ENCODE results near the gene ITPR1.

DNA sequence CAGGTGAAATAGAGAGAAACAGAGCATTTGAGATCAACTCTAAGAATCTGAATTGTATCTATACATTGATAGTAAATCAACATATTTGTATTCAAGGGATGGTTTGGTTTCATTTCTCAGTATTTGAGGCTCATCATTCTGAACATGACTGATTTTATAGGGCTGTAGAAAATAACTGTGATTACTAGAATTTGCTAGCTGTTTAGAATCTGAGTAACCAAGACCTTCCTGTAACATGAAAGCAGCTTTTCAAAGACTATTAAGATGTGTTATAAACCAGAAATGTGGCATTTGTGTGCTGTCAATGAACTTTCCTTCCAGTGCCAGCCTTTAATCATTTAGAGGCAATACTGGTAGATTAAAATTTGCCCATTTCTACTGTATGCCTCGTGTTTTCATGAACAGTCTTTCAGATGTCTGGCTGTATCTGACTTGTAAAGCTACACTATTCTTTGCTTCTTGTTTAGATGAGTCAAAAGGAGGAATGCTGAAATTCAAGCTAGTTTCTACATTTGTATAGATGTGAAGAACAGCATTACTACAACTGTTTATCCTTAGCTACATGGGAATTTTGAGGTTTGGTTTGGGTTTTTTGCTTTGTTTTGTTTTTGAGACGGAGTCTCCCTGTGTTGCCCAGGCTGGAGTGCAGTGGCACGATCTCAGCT, 348.8 kb downstream of the ITPR1 start:
- TF ChIP-seq, protein P1, sequence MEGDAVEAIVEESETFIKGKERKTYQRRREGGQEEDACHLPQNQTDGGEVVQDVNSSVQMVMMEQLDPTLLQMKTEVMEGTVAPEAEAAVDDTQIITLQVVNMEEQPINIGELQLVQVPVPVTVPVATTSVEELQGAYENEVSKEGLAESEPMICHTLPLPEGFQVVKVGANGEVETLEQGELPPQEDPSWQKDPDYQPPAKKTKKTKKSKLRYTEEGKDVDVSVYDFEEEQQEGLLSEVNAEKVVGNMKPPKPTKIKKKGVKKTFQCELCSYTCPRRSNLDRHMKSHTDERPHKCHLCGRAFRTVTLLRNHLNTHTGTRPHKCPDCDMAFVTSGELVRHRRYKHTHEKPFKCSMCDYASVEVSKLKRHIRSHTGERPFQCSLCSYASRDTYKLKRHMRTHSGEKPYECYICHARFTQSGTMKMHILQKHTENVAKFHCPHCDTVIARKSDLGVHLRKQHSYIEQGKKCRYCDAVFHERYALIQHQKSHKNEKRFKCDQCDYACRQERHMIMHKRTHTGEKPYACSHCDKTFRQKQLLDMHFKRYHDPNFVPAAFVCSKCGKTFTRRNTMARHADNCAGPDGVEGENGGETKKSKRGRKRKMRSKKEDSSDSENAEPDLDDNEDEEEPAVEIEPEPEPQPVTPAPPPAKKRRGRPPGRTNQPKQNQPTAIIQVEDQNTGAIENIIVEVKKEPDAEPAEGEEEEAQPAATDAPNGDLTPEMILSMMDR (IDR thresholded peaks at IDR 0.05) = no peak
- TF ChIP-seq POLR2A (IDR thresholded peaks at IDR 0.05) = no peak
